Measurements from ENCODE around the gene HES7.
"Not testable (repeated sequence)": the region's sequence is repeated elsewhere in the genome, so short reads cannot be mapped to it uniquely, and the experiment has no call there.

Gene HES7

DNA sequence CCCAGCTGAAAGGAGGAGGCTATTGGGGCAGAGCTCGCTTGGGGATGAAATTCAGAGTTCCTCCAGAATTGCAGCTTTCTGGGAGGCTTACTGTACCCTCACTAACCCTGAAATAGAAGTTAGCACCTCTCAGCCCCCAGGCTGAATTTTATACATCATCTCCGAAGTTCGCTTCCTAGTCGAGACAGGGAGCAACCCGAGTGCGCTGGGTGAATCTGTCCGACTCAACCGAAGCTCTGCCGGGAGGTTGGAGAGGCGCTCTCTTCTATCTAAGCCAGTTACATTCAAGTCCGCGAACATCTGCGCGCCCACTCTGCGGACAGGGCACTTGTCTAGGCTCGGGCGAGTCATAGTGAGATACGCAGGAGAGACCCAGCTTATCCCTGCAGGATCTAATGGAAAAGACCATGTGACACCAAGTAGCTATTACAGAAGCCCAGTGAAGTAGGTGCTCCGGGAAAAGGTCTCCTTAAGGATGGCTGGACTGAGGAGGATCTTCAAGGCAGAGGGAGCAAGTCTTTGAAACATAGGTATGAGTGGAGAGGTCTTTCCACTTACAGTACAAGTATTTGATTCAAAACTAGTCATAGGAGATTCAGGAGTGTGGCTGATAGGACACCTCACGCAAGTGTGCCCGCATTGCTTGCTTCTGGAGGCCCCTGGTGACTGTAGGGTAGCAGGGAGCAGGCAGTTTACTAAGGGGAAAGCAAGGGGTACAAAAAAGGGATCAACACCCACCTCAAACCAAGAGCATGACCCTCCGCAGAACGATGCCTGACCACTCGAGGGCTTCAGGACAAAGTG lies 646 bp upstream of the HES7 start:
- in situ Hi-C loops (cut with MboI; ENCODE audit: low sequenced_read_pairs), result no loop called here

DNA sequence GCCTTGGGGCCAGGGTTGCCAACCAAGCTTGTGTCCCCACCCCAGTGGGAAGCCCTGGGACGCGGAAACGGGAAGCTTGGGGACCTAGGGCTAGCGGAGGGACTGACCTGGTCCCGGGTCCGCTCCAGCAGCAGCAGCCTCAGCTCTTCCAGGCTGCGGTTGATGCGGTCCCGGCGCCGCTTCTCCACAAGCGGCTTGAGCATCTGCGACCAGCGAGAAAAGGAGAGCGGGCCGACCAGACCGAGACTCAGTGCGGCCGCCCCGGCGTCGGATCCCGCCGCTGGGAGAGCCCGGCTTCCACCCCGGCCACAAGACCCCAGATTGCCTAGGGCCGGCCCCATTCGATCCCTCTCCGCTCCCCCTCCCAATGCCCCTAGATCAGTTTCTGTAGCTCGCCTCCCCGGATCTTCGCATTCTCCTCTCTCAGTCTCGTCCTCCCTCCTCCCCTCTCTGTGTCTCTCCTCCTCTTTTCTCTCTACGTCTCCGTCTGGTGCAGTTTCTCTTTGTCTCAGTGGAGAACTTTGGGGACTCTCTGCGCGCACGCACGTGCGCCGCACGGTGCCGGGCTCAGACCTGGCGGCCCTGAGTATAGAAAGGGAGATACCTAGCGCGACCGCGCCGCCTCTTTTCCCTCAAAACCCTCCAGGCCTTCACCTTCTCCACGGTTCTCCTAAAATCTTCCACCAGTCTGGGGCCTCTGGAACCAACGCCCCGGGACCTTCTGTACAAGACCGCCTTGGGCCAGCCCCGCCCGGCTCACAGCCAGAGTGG lies 797 bp downstream of the HES7 start:
- in situ Hi-C loops (cut with MboI; ENCODE audit: low sequenced_read_pairs), result no loop called here

DNA sequence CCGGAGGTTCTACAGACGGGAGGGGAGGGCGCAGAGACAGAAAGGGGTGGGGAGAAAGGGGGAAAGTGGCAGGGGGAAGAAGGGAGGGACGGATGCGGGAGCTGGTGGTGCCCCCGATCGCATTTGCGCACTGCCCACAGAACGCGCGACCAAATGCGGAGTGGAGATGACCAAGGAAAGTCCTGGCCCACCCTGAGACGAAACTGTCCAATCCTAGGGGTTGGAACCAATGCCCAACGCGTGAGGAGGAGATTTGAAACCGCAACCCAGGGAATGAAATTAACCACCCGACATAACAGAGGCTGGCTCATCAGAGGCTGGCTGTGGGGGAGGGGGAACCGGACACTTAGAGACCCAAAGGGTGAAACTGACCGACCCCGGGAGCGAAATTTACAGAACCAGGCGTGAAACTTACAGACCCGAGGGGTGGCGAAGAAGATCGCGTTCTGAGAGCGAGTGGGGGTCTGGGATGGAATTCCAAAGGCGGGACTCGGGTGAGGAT lies 1.4 kb downstream of the HES7 start:
- in situ Hi-C loops (cut with MboI; ENCODE audit: low sequenced_read_pairs), result no loop called here

DNA sequence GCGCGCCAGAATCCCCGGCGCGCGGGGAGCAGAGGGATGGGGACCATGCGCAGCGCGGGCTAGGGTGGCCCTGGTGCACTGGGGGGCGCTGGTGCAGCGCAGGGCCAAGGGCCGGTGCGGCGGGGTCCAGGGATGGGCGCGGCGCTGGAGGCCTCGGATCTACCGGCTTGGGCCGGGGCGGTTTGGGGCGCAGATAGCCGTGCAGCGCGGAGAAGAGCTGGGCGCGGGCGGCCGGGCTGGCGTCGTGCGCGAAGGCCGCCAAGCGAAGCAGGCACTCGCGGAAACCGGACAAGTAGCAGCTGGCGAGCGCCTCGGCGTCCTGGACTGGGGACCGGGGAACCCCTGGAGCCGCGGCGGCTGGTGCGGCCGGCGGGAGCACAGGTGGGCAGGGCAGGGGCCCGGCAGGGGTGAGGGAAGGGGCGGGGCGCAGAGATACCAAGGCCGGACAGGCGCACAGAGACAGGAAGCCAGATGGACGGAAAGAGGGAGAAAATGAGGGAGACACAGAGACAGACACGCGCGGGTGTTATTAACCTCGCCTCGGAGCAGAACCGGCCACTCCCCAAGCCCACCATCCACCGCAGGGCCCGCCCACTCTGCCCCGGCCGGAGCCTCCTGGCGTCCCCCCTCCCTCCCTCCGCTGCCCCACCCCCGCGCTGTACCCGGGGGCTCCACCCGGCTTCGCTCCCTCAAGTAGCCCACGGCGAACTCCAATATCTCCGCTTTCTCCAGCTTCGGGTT lies 2.1 kb downstream of the HES7 start:
- in situ Hi-C loops (cut with MboI; ENCODE audit: low sequenced_read_pairs), result no loop called here

DNA sequence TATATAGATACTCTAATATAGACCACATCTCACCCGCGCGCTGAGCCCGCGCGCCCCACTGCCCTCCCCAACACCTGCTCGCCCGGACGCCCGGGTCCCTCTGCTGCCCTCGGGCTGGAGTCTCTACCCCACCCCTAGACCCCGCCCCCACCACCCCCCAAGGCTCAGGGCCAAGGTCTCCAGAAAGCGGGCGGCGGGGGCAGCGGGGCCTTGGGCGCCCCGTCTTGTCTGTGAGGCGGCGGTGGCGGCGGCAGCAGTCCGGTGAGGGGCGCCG lies 2.6 kb downstream of the HES7 start:
- in situ Hi-C loops (cut with MboI; ENCODE audit: low sequenced_read_pairs), result no loop called here

DNA sequence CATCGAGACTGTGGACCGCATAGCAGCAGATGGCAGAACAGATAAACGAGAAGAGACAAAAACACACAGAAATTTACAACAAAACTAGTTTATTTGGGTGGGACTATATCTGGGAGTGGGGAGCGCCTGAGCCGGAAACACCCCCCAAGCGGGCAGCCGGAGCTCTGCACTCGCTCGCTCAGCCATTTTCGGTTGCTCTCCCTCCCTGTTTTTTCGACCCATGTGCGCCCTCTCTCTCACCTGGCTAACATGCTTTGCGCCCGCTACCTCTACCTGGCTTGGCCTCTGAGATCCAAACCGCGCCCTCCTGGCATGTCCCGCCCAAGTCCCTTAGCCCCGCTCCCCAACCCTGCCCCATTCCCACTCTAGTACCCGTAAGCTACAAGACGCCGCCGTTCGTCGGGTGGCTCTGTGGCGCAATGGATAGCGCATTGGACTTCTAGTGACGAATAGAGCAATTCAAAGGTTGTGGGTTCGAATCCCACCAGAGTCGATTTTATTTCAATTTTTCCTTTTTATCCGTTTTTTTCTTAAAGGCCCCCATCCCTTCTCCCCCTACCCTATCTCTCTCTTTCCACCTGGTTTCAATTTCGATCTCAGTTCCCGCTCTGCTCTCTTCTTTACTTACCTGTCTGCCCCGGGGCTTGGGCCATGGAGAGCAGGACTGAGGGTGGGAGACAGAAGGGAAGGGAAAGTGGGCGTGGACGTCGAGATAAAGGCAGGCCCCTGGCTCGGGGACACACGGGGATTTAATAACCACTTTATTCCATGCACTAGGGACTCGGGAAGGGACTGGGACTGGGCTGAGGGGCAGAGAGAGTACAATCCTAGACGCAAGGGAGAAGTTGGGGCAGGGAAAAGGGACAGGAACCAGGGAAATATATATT lies 3.1 kb downstream of the HES7 start:
- in situ Hi-C loops (cut with MboI; ENCODE audit: low sequenced_read_pairs), result no loop called here

DNA sequence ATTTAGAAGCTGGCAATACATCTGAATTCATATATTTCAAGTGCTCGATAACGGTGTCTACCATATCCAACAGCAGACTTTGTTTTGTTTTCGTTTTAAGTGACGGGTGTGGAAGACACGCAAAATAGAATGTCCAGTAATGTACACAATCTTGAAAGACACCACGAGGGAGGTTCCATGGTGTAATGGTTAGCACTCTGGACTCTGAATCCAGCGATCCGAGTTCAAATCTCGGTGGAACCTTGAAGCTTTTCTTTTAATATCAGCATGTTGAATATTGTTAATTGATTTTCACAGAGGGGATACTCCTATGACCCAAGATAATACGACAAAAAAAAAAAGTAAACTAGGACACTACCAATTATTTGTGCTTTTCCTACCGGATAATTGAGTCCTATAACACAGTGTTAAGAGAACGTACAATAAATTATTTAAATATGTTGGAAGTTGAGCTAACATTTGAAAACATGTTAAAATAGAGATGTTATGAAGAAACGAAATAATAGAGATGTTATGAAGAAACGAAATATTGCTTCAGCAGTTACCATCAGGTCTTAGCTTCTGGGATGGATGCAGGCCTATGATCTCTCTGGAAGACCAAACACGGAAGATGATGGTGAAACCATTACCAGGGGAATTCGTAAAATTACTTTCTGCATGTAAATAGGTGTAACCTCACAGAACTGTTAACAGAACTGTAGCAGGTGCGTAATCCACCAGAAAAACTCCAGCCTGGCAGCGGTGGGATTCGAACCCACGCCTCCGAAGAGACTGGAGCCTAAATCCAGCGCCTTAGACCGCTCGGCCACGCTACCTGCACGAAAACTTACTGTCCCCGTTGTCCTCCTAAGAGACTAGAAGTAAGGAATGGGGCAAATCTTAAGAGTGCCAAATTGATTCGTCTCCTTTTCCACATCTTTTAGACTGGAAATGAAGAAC lies 4.1 kb downstream of the HES7 start:
- in situ Hi-C loops (cut with MboI; ENCODE audit: low sequenced_read_pairs), result no loop called here

DNA sequence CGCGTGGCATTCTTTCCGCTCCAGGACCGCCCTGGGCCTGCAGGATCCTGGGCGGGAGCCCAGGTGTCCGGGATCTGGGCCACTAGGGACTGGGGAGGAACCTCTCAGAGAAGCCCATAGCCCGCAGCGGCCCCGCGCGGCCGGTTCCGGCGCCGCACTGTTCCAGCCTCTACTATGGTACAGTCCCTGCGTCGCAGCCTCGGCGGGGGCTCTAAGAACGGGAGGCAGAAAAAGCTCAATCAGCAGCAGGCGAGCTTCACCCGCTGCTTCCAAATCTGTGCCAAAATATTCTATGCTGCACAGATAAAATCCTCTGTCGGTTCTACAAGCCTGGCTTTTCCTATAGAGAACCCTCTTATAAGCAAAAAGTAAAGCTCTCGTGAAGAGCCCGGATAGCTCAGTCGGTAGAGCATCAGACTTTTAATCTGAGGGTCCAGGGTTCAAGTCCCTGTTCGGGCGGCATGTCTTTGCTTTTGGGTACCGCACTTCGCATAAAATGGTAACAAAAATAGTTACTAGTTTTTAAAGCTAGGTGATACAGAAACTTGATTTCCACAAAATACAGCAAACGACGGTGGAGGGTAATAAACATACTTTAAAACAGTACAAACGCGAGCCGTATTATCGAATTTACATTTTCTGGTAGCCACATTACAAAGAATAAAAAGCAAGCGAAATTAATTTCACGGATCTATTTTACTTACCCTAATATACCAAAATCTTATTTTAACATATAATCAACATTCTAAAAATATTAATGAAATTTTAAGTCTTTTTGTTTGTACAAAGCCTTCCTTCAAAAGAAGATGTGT lies 4.9 kb downstream of the HES7 start:
- in situ Hi-C loops (cut with MboI; ENCODE audit: low sequenced_read_pairs), result no loop called here

DNA sequence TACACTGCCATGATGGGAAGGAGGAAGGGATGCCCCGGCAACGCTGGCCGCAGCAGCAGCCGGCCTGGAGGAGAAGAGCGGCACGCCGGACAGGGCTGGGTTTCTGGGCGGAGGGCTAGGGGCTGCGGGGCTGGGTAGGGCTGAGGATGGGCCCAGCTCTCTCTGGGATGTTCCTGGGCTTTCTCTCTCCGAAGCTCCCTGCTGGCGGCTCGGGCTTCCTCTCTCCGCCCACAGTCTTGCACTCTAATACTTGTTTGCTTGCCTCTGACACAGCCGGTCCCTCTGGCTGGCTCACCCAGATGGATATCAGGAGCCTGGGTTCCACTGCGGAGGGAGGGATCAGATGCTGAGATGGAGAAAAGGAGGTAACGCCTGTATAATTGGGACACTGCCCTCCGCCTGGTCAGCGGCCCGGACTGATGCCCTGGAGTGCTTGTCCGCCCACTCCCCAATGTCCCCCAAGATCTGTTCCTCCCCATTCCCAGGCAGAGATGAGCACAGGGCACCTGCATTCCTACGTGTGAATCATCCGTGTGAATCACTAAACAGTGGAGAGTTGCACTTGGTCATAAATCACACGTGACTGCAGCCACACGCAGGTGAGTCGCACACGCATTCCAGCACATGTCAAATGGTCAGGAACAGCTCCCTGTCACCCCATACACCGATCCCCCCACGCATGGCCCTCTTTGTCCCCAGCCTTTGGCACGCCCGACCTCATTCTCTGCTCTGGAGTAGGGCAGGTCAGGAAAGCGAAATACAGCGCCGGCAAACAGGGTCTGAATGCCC lies 5.7 kb downstream of the HES7 start, which contains the start of gene ALOXE3:
ALOXE3 (minus strand) TSS at position 535 of the 789 bp plus-strand sequence; CDS start at position 11, 524 bp downstream.
- in situ Hi-C loops (cut with MboI; ENCODE audit: low sequenced_read_pairs), result no loop called here

DNA sequence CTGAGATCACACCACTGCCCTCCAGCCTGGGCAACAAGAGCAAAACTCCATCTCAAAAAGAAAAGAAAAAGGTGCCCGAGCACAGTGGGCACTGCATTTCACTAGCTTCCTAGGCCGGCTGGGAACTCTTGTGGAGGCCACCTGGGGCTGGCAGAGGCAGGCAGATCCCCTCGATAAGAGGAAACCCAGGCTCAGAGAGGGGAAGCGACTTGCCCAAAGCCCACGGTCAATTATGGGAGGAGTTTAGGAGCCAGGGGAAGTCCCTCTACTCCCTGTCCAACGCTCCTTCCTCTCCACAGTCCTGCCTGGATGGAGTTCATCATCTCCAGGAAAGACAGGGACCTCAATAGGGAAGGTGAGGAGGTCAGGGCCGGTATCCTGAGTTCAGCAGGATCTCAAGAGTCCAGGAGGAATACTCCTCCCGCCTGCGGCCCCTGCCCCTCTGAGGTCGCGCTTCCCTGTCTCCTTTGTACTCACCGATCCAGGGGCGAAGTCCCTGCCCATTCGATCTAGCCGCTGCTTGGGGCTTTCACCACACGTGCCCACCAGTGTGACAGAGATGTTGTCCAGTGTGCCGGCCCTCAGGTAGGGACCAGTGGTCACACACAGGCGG lies 6.4 kb downstream of the HES7 start:
- in situ Hi-C loops (cut with MboI; ENCODE audit: low sequenced_read_pairs), result no loop called here

DNA sequence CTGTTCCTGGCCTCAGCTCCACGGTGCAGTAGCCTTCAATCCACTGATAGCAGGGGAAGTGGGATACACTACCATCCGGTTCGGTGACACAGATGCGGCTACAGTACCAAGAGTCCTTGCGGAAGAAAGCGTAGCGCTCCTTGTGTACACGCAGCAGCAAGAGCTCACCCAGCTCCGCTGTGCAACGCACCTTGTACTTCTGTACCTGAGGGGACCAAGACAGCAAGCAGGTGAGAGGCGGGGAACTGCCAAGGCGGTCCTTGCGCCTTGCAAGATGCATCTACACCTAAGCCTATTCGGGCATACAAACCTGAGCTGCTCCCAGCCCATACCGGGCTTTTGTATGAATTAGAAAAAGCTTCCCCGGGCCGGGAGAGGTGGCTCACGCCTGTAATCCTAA lies 7.1 kb downstream of the HES7 start:
- in situ Hi-C loops (cut with MboI; ENCODE audit: low sequenced_read_pairs), result no loop called here

DNA sequence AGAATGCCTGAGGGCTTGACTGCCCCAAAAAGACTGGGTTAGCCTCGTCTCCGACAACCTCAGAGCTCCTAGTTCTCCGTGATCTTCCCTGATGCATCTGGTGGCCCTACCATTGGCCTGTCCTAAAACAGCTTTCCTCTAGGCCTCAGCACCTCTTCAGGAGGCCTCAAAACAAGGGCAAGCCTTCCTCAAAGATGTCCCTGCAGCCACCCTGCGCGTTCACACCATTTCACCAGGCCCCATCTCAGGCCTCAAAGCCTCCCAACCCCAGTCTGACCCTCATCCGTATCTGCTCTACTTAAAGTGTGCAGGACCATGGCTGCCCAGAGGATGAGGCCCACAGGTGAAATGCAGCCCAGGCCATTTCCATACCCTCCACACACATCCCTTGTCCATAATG lies 13.0 kb downstream of the HES7 start:
- in situ Hi-C loops (cut with MboI; ENCODE audit: low sequenced_read_pairs), result no loop called here

DNA sequence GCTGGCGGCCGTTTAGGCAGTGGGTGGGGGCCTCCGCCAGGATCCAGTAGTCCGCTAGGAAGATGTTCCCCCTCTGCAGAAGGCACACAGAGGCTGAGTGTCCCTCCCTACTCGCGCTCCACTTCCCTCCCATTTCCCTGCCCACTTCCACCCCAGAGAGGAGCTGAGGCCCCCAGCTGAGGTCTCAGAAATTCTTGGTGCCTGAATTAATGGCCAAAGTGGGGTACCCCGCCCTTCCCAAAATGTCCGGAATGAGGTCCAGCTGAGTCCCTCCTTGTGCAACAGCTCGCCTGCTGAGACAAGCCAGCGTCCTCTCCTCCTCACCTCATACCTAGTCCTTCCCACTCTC lies 13.5 kb downstream of the HES7 start:
- in situ Hi-C loops (cut with MboI; ENCODE audit: low sequenced_read_pairs), result no loop called here

DNA sequence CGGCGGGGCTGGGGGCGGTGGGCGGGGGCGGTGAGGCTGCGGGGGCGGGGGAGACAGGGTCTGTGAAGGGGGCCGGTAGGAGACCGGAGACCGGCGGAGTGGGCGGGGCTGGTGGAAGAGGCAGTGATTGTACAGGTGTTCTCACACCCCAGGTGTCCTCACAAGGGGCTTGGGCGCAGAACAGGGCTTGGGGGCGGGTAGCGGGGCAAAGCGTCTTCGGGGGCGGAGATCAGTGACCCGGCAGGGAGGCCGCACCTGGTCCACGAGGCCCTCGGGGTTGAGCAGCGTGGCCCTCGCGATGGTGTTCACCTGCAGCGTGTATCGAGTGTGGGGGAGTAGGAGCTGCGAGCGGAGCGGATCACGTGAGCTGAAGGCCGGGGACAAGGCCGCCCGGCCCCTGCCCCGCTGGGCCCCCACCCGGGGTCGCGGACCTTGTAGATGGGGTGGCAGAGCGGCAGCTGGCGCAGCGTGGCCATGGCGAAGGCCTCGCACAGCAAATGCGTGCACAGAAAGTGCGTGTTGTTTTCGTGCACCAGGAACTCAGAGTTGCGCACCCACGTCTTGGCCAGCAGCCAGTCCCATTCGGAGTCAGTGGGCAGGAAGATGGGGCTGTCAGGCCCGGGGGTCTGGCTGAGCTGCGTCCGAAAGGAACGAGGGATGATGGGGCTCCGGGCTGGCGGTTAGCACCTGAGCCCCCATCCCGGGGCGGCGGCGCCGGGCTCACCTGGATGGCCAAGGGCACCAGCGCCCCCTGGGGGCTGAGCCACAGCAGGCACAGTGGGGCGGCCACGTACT lies 14.0 kb downstream of the HES7 start:
- in situ Hi-C loops (cut with MboI; ENCODE audit: low sequenced_read_pairs), result no loop called here

DNA sequence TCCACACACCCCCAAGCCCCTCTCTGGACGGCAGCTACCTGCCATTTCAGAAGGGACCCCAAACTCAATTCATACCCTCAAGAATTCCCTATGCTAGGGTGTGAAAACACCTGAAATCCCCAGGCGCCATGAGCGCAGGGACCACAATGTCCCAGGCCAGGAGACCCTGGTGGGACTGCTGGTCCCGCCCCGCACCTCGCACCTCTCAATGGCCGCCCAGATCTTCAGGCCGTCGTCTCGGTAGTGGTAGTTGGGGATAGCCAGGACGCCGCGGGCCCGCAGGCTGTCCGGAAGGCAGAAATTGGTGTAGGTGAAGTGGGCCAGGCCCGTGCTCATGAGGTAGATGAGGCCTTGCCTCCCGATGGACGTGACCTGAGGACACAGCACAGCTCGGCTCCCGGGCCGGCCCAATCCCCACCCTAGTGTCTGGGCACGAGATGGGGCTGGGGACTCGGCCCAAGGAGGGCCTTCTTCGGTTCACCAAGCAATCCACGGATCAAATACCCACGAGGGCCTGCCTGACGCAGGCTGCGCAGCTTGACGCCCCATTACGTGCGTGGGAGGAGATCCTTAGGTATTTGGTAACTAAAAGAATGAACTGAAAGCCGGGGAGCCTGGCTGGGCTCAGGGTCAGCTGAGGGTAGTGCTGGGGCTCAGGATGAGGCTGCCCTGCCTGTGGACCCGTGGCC lies 14.8 kb downstream of the HES7 start:
- in situ Hi-C loops (cut with MboI; ENCODE audit: low sequenced_read_pairs), result no loop called here

DNA sequence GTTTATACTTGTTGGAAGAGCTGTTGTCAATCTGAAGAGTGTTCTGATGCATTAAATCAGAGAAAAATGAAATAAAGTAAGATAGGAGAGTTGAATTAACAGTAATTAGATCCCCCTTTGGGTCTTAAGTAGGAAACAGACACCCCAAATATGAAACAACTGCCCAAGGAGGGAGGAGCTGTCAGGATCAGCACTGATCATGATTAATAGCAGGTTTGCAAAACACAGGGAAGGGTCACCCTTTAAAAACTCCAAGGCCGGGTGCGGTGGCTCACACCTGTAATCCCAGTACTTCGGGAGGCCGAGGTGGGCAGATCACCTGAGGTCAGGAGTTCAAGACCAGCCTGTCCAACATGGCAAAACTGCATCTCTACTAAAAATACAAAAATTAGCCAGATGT lies 16.9 kb downstream of the HES7 start:
- in situ Hi-C loops (cut with MboI; ENCODE audit: low sequenced_read_pairs), result not testable (repeated sequence)

Measured in HL-60/S4 (cell line).